ENCODE results near the gene IL20.

IL20 gene

DNA sequence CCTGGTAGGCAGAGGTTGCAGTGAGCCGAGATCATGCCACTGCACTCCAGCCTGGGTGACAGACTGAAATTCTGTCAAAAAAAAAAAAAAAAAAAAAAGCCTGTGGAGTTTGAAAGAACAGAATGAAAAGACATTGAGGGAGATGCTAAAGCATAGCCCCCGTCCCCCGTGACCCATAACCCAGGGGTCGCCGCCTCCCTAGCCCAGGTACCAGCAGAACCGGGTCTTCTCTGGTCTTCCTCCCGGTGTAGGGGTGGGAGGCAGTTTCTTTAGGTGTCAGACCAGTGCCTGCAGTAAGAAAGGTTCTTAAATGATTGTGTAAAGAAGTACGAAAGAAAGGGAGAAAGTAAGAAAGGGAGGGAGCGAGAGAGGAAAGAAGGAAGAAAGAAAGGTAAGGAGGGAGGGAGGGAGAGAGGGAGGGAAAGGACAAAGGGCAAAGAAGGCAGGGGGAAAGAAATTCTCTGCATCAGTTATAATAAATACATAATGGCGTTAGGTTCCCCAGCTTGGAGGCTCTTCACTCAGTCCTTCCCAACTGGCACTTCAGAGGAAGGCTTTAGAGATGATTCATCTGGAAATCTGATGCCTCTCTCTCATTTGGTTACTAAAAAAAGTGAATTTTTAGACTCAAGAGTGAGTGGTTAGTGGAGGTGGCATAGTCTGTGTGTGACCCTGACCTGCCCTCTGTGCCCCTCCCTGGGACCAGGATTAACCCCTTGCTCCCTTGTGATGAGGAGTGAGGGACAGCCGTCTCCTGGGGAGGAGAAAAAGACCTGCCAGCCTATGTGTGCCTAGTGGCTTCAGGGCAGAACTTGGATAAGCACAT, 32.9 kb downstream of the IL20 start:
- TF ChIP-seq, protein P1, sequence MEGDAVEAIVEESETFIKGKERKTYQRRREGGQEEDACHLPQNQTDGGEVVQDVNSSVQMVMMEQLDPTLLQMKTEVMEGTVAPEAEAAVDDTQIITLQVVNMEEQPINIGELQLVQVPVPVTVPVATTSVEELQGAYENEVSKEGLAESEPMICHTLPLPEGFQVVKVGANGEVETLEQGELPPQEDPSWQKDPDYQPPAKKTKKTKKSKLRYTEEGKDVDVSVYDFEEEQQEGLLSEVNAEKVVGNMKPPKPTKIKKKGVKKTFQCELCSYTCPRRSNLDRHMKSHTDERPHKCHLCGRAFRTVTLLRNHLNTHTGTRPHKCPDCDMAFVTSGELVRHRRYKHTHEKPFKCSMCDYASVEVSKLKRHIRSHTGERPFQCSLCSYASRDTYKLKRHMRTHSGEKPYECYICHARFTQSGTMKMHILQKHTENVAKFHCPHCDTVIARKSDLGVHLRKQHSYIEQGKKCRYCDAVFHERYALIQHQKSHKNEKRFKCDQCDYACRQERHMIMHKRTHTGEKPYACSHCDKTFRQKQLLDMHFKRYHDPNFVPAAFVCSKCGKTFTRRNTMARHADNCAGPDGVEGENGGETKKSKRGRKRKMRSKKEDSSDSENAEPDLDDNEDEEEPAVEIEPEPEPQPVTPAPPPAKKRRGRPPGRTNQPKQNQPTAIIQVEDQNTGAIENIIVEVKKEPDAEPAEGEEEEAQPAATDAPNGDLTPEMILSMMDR (IDR thresholded peaks at IDR 0.05) = no peak

DNA sequence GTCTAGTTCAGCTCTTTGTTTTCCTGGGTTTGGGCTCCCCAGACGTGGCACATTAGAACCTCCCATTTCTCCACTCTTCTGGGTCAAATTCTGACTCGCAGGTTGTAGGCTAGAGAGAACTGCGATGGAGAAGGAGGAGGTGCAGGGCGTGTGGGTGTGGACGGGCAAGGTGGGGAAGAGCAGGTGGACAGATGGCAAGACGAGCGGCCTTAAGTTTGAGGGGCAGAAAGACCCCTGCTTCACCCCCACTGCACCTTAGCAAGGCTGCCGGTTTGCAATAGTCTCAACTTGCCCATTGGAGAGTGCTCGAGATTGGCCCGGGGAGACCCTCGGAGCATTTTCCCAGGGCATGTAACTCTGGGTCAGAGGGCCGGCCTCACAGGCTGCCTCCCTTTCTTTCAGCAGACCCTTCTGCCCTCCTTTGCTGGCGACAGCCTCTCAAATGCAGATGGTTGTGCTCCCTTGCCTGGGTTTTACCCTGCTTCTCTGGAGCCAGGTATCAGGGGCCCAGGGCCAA, 33.5 kb downstream of the IL20 start:
- TF ChIP-seq, protein P1 (IDR thresholded peaks at IDR 0.05) = no peak

DNA sequence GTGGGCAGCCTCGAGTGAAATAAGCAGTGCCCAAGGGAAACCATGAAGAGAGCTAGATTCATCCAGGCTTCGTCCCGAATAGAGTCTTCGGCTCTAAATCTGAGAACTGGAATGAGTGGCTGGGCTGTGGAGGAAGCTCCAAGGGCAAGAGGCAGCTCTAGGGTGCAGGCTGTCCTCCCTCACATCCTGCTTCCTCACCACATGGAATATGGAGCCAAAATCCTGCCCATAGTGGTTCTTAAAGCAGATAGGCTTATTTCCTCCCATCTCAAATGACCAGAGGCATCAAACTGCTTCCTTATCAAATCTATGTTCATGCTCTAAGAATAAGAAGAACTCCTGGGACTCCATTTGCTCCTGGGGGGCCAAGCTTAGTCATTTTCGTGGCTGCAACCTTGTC, 34.3 kb downstream of the IL20 start:
- TF ChIP-seq, protein P1 (IDR thresholded peaks at IDR 0.05) = no peak

DNA sequence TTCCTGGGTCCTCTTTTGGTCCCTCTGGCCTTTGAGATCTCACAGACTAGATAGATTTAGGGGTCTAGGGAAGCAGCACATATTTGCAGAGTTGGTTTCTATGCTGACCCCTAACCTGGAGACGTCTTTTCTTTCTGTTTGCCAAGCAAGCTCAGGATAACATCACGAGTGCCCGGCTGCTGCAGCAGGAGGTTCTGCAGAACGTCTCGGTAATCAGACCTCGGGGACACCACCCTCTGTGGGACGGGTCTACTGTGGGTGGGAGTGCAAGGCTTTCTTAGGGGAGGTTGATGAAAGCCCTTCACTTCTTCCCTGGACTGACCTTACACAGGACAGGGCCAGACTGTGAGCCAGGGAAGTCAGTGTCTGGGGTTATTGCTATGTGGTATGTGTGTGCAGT, 34.7 kb downstream of the IL20 start:
- TF ChIP-seq, protein P1 (IDR thresholded peaks at IDR 0.05) = no peak

DNA sequence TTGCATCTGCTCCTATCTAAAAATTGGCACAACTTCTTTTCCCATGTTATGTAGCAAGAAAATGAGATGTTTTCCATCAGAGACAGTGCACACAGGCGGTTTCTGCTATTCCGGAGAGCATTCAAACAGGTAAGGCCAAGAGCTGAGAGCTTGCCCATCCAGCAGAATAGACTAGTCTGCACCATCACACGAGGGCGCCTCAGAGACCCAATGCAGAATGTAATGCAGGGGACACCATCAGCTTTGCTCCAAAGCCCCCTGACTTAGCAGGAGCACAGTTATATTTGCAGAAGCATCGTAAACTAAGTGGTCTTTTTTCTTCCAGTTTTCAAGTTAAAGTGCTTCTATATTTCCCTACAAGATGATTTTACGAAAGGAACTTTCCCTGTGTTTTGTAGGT, 36.5 kb downstream of the IL20 start:
- TF ChIP-seq, protein P1 (IDR thresholded peaks at IDR 0.05) = no peak

DNA sequence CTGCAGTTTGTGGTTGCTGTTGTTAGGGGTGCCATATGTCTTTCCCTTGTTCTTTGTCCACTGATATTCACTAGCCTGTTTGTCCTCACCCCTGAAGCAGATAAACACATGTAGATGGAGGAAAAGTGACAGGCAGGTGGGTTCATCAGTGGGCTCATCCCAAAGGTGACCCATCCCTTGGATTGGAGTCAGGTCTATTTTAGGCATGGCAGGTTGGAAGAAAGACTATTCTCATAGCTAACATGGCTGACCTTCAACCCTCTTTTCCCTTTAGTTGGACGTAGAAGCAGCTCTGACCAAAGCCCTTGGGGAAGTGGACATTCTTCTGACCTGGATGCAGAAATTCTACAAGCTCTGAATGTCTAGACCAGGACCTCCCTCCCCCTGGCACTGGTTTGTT, 37.3 kb downstream of the IL20 start:
- TF ChIP-seq, protein P1 (IDR thresholded peaks at IDR 0.05) = no peak

DNA sequence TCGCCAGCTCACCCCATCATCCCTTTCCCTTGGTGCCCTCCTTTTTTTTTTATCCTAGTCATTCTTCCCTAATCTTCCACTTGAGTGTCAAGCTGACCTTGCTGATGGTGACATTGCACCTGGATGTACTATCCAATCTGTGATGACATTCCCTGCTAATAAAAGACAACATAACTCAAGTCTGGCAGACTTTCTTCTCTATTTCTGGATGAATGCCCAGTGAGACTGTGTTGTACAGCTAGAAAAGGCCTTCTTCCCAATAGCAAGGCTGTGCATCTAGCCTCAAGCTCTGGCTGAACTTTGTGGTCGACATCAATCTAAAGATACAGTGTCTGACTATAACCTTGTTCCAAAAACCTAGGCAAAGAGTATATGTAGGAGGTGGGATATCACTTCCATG, 38.3 kb downstream of the IL20 start:
- TF ChIP-seq, protein P1 (IDR thresholded peaks at IDR 0.05) = no peak

Data from LNCAP (cell line).